HEK293 (cell line): ENCODE data around the gene ROPN1L.

Experiments used
- CTCF ChIA-PET: fragments of 350-600 bp; formaldehyde crosslinking; extraction: SDS; loops from one replicate; lab custom pipeline; 2021; ENCODE audit warnings: antibody characterized with exemption; lab: Yijun Ruan, JAX
- POLR2A ChIA-PET: fragments of 300-600 bp; formaldehyde crosslinking; extraction: SDS; loops from one replicate; lab custom pipeline; 2020; ENCODE audit warnings: antibody characterized with exemption, inconsistent platforms; lab: Yijun Ruan, JAX
- H3K27ac ChIP-seq: fragments of 200-500 bp; sonication (Bioruptor generic); 2 replicates; pipeline ENCODE4 v1.5.1; 2014; ENCODE audit warnings: low read depth, low read length, control low read depth, inconsistent platforms; ENCODE audit errors: extremely low read depth
- H3K36me3 ChIP-seq, 2 experiments: fragments of 200-500 bp in 1 of 2; sonication (Bioruptor generic) in 1 of 2; 1 replicate in 1 of 2; 2 replicates in 1 of 2; pipeline ENCODE4 v1.5.1; 2014 to 2017; ENCODE audit warnings: inconsistent platforms in 2 of 2, low read length in 2 of 2; ENCODE audit not compliant: control insufficient read depth in 2 of 2, insufficient read depth in 1 of 2
- H3K4me1 ChIP-seq: fragments of 200-500 bp; sonication (Bioruptor generic); 2 replicates; pipeline ENCODE4 v1.5.1; 2014; ENCODE audit warnings: mild to moderate bottlenecking, low read length, inconsistent platforms; ENCODE audit not compliant: control insufficient read depth, insufficient read depth
- H3K4me3 ChIP-seq: 2 replicates; pipeline ENCODE4 v1.5.1; 2011; ENCODE audit warnings: low read depth, mild to moderate bottlenecking, control low read depth, low read length, moderate library complexity
- H3K9me3 ChIP-seq: fragments of 200-500 bp; sonication (Bioruptor generic); 2 replicates; pipeline ENCODE4 v1.5.1; 2014; ENCODE audit warnings: low read depth, low read length, inconsistent platforms; ENCODE audit not compliant: control insufficient read depth, insufficient read depth
- GFI1B ChIP-seq: fragments of 450-650 bp; formaldehyde crosslinking; IDR thresholded peaks from 2 replicates; pipeline ENCODE4 v1.5.1; 2016; ENCODE audit warnings: missing biosample characterization, missing genetic modification characterization
- KLF1 ChIP-seq: fragments of 450-650 bp; formaldehyde crosslinking; IDR thresholded peaks from 2 replicates; pipeline ENCODE4 v1.5.1; 2016; ENCODE audit warnings: missing biosample characterization, missing genetic modification characterization
- KLF9 ChIP-seq: fragments of 450-650 bp; formaldehyde crosslinking; IDR thresholded peaks from 2 replicates; pipeline ENCODE4 v1.5.1; 2016; ENCODE audit warnings: missing biosample characterization, missing genetic modification characterization, low read depth
- OVOL3 ChIP-seq: fragments of 450-650 bp; formaldehyde crosslinking; IDR thresholded peaks from 2 replicates; pipeline ENCODE4 v1.5.1; 2016; ENCODE audit warnings: missing biosample characterization, missing genetic modification characterization
- SALL2 ChIP-seq: fragments of 450-650 bp; formaldehyde crosslinking; IDR thresholded peaks from 2 replicates; pipeline ENCODE4 v1.5.0; 2017; ENCODE audit warnings: missing biosample characterization, mild to moderate bottlenecking, missing genetic modification characterization, borderline replicate concordance
- SCRT2 ChIP-seq: fragments of 450-650 bp; formaldehyde crosslinking; IDR thresholded peaks from 2 replicates; pipeline ENCODE4 v1.5.1; 2016; ENCODE audit warnings: missing biosample characterization, missing genetic modification characterization
- ZBTB26 ChIP-seq: fragments of 450-650 bp; formaldehyde crosslinking; optimal IDR thresholded peaks from 2 replicates; pipeline ENCODE3; 2016; ENCODE audit warnings: missing biosample characterization, mild to moderate bottlenecking, missing genetic modification characterization
- ZBTB8A ChIP-seq: fragments of 450-650 bp; formaldehyde crosslinking; IDR thresholded peaks from 2 replicates; pipeline ENCODE4 v1.5.1; 2016; ENCODE audit warnings: missing biosample characterization, missing genetic modification characterization
- ZNF133 ChIP-seq: fragments of 450-650 bp; formaldehyde crosslinking; IDR thresholded peaks from 2 replicates; pipeline ENCODE4 v1.5.1; 2016; ENCODE audit warnings: missing biosample characterization, missing genetic modification characterization
- ZNF18 ChIP-seq: fragments of 450-650 bp; formaldehyde crosslinking; IDR thresholded peaks from 2 replicates; pipeline ENCODE4 v1.5.1; 2016; ENCODE audit warnings: missing biosample characterization, missing genetic modification characterization
- ZNF335 ChIP-seq: fragments of 450-650 bp; formaldehyde crosslinking; conservative IDR thresholded peaks from 2 replicates; pipeline ENCODE4 v1.5.1; 2016; ENCODE audit warnings: missing biosample characterization, missing genetic modification characterization
- ZNF341 ChIP-seq: fragments of 450-650 bp; formaldehyde crosslinking; IDR thresholded peaks from 2 replicates; pipeline ENCODE4; 2016; ENCODE audit warnings: low read depth, missing biosample characterization, missing genetic modification characterization
- ZNF449 ChIP-seq: fragments of 450-650 bp; formaldehyde crosslinking; IDR thresholded peaks from 2 replicates; pipeline ENCODE4 v1.5.1; 2017; ENCODE audit warnings: missing biosample characterization, mild to moderate bottlenecking, missing genetic modification characterization, moderate library complexity
- ZNF600 ChIP-seq: fragments of 450-650 bp; formaldehyde crosslinking; IDR thresholded peaks from 2 replicates; pipeline ENCODE4 v1.5.1; 2016; ENCODE audit warnings: missing biosample characterization, missing genetic modification characterization
- ZNF610 ChIP-seq: fragments of 450-650 bp; formaldehyde crosslinking; IDR thresholded peaks from 2 replicates; pipeline ENCODE4 v1.5.1; 2016; ENCODE audit warnings: missing biosample characterization, missing genetic modification characterization, borderline replicate concordance
- ZNF660 ChIP-seq: fragments of 450-650 bp; IDR thresholded peaks from 2 replicates; pipeline ENCODE4 v1.5.1; 2018; ENCODE audit warnings: missing biosample characterization, mild to moderate bottlenecking, missing genetic modification characterization
- ZNF664 ChIP-seq: fragments of 450-650 bp; formaldehyde crosslinking; IDR thresholded peaks from 2 replicates; pipeline ENCODE4 v1.5.1; 2016; ENCODE audit warnings: missing biosample characterization, missing genetic modification characterization
- ZNF768 ChIP-seq: fragments of 450-650 bp; formaldehyde crosslinking; IDR thresholded peaks from 2 replicates; pipeline ENCODE4 v1.5.1; 2018; ENCODE audit warnings: missing biosample characterization, mild to moderate bottlenecking, missing genetic modification characterization
- ZXDB ChIP-seq: fragments of 450-650 bp; formaldehyde crosslinking; IDR thresholded peaks from 2 replicates; pipeline ENCODE4 v1.5.1; 2016; ENCODE audit warnings: missing biosample characterization, missing genetic modification characterization
- TF ChIP-seq, protein P1 (sequence below): fragments of 450-650 bp; formaldehyde crosslinking; IDR thresholded peaks from 2 replicates; pipeline ENCODE4 v1.5.1; 2017; ENCODE audit warnings: missing biosample characterization, missing genetic modification characterization
- TF ChIP-seq, protein P2 (sequence below): fragments of 450-650 bp; formaldehyde crosslinking; IDR thresholded peaks from 2 replicates; pipeline ENCODE4 v1.5.1; 2016; ENCODE audit warnings: missing biosample characterization, missing genetic modification characterization
- TF ChIP-seq, protein P3 (sequence below): fragments of 450-650 bp; formaldehyde crosslinking; IDR thresholded peaks from 2 replicates; pipeline ENCODE4 v1.5.1; 2016; ENCODE audit warnings: missing biosample characterization, missing genetic modification characterization
- TF ChIP-seq, protein P4 (sequence below): fragments of 450-650 bp; formaldehyde crosslinking; IDR thresholded peaks from 2 replicates; pipeline ENCODE4 v1.5.1; 2016; ENCODE audit warnings: missing biosample characterization, missing genetic modification characterization

Gene ROPN1L

GRCh38 chr5:10478436-10478835, 36.8 kb downstream of the ROPN1L start (continued):
- TF ChIP-seq ZNF449 (tag by site-specific recombination) (no peak), ZNF600 (no peak), SALL2 (tag by site-specific recombination) (no peak), GFI1B (no peak)
- TF ChIP-seq, all 188 proteins: peak for 0

DNA sequence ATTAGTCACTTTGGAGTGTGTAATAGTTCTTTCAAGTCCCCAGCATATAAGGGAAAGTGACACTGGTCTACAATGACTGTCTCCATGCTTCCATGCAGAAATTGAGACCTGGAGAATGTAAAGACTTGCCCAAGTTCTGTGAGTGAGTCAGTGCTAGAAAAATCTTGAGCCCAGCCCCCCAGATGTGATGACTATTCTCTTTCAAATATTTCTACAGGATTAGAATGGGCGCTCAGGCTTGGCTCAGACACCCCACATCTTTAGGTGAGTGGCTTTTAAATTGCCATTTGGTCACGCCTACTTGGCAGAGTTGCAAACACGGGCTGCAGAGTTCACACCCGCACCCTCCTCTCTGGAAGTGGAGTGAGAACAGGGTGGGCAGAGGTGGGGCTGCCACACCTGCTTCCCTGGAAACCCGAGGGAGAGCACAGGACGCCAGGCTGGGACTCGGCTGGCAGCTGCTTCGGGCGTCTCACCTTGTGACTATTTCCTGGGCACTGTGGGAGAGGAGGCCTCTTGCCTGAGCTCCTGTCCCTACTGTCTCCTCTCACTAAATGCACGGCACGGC, 37.6 kb downstream of the ROPN1L start:
- Histone ChIP-seq H3K9me3 (no peaks in the 10 kb centered on the region), H3K36me3 (no peaks in the 10 kb centered on the region), H3K4me1 (peaks cover 3% of the 10 kb centered on the region; the same call in 1 of the 2 replicates), H3K27ac (no peak overlapping the region), H3K4me3 (no peak overlapping the region)
- ChIA-PET POLR2A (no interaction called here), CTCF (interaction anchor here (0.6 to 1.2 kb wide), 4 partner anchors 11 to 98 kb away, joined by 4 to 7 read pairs (median 4); no protein-coding TSS in a partner anchor)
- TF ChIP-seq OVOL3 (tag by site-specific recombination): no peak
- TF ChIP-seq ZBTB26: no peak
- TF ChIP-seq KLF9 (tag by site-specific recombination): no peak
- TF ChIP-seq, protein P1, sequence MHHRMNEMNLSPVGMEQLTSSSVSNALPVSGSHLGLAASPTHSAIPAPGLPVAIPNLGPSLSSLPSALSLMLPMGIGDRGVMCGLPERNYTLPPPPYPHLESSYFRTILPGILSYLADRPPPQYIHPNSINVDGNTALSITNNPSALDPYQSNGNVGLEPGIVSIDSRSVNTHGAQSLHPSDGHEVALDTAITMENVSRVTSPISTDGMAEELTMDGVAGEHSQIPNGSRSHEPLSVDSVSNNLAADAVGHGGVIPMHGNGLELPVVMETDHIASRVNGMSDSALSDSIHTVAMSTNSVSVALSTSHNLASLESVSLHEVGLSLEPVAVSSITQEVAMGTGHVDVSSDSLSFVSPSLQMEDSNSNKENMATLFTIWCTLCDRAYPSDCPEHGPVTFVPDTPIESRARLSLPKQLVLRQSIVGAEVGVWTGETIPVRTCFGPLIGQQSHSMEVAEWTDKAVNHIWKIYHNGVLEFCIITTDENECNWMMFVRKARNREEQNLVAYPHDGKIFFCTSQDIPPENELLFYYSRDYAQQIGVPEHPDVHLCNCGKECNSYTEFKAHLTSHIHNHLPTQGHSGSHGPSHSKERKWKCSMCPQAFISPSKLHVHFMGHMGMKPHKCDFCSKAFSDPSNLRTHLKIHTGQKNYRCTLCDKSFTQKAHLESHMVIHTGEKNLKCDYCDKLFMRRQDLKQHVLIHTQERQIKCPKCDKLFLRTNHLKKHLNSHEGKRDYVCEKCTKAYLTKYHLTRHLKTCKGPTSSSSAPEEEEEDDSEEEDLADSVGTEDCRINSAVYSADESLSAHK (tag by site-specific recombination): no peak
- no peak for TF ChIP-seq SCRT2 (tag by site-specific recombination)
- TF ChIP-seq ZNF610: no peak
- TF ChIP-seq ZNF664 (tag by site-specific recombination): no peak
- TF ChIP-seq ZNF660 (tag by site-specific recombination): no peak
- TF ChIP-seq ZXDB (tag by site-specific recombination): no peak
- TF ChIP-seq ZNF18: peak; percentile 70
- TF ChIP-seq ZBTB8A (tag by site-specific recombination): no peak
- TF ChIP-seq, protein P2, sequence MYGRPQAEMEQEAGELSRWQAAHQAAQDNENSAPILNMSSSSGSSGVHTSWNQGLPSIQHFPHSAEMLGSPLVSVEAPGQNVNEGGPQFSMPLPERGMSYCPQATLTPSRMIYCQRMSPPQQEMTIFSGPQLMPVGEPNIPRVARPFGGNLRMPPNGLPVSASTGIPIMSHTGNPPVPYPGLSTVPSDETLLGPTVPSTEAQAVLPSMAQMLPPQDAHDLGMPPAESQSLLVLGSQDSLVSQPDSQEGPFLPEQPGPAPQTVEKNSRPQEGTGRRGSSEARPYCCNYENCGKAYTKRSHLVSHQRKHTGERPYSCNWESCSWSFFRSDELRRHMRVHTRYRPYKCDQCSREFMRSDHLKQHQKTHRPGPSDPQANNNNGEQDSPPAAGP (tag by site-specific recombination): peak; percentile 95
- TF ChIP-seq ZNF768 (tag by site-specific recombination): no peak
- 0 out of 2 replicates have a peak, but pooled peaks have one; percentile 21 for TF ChIP-seq ZNF335 (tag by site-specific recombination)
- no peak for TF ChIP-seq ZNF133 (tag by site-specific recombination)
- TF ChIP-seq ZNF341 (tag by site-specific recombination): no peak
- peak; percentile 92 for TF ChIP-seq KLF1 (tag by site-specific recombination)
- TF ChIP-seq, protein P3, sequence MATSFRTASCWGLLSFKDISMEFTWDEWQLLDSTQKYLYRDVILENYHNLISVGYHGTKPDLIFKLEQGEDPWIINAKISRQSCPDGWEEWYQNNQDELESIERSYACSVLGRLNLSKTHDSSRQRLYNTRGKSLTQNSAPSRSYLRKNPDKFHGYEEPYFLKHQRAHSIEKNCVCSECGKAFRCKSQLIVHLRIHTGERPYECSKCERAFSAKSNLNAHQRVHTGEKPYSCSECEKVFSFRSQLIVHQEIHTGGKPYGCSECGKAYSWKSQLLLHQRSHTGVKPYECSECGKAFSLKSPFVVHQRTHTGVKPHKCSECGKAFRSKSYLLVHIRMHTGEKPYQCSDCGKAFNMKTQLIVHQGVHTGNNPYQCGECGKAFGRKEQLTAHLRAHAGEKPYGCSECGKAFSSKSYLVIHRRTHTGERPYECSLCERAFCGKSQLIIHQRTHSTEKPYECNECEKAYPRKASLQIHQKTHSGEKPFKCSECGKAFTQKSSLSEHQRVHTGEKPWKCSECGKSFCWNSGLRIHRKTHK (tag by site-specific recombination): no peak
- TF ChIP-seq, protein P4, sequence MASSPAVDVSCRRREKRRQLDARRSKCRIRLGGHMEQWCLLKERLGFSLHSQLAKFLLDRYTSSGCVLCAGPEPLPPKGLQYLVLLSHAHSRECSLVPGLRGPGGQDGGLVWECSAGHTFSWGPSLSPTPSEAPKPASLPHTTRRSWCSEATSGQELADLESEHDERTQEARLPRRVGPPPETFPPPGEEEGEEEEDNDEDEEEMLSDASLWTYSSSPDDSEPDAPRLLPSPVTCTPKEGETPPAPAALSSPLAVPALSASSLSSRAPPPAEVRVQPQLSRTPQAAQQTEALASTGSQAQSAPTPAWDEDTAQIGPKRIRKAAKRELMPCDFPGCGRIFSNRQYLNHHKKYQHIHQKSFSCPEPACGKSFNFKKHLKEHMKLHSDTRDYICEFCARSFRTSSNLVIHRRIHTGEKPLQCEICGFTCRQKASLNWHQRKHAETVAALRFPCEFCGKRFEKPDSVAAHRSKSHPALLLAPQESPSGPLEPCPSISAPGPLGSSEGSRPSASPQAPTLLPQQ (tag by site-specific recombination): no peak
